OCI-LY7 (cell line): ENCODE results near the gene SFTPA2. TPM values are rescaled to one million over a fixed set of nuclear protein-coding genes. Genes with fewer than 3 reads are reported as not detected.

Experiments used
- BruUV-seq: library from RNA; stranded (reverse); fragments of 400-500 nt; replicated peaks from 2 replicates; lab custom pipeline; 2021; lab: Mats Ljungman, UMichigan
- CTCF ChIA-PET: fragments of 300-600 bp; sonication (Branson Sonifier 250); formaldehyde crosslinking; loops from one replicate; lab custom pipeline; 2022; ENCODE audit warnings: antibody characterized with exemption; ENCODE audit not compliant: unreplicated experiment; lab: Charles Lee
- POLR2A ChIA-PET: fragments of 300-600 bp; sonication (Branson Sonifier 250); formaldehyde crosslinking; loops from one replicate; lab custom pipeline; 2022; ENCODE audit warnings: antibody characterized with exemption; lab: Charles Lee
- DNase-seq: peaks from one replicate; pipeline ENCODE4 v3.0.0-alpha.2; 2015; ENCODE audit warnings: low spot score
- H2AFZ ChIP-seq: fragments of 200-600 bp; sonication (generic), shearing (Covaris generic); 2 replicates; pipeline ENCODE4 v1.6.1; 2014; ENCODE audit warnings: mild to moderate bottlenecking, antibody characterized with exemption, low read length, moderate library complexity
- H3K27ac ChIP-seq: fragments of 200-600 bp; sonication (generic); 2 replicates; pipeline ENCODE4 v1.5.1; 2014; ENCODE audit warnings: mixed run types, low read depth, mild to moderate bottlenecking, moderate library complexity, low read length, inconsistent platforms; ENCODE audit not compliant: poor library complexity, severe bottlenecking
- H3K36me3 ChIP-seq: fragments of 200-600 bp; sonication (generic); 2 replicates; pipeline ENCODE4 v1.6.1; 2014; ENCODE audit warnings: mild to moderate bottlenecking, antibody characterized with exemption, low read length, moderate library complexity, mixed read lengths; ENCODE audit not compliant: insufficient read depth
- H3K4me1 ChIP-seq: fragments of 200-600 bp; sonication (generic); 2 replicates; pipeline ENCODE4 v1.5.1; 2014; ENCODE audit warnings: mild to moderate bottlenecking, low read length; ENCODE audit not compliant: insufficient read depth, poor library complexity, severe bottlenecking
- H3K4me2 ChIP-seq: fragments of 200-600 bp; sonication (generic); 2 replicates; pipeline ENCODE4 v1.6.1; 2014; ENCODE audit warnings: mild to moderate bottlenecking, low read length
- H3K4me3 ChIP-seq: fragments of 200-600 bp; sonication (generic); 2 replicates; pipeline ENCODE4 v1.5.1; 2014; ENCODE audit warnings: mild to moderate bottlenecking, low read depth, low read length; ENCODE audit not compliant: poor library complexity, severe bottlenecking
- H3K79me2 ChIP-seq: fragments of 200-600 bp; sonication (generic); 2 replicates; pipeline ENCODE4 v1.6.1; 2016; ENCODE audit warnings: low read depth, mild to moderate bottlenecking, low read length, moderate library complexity, mixed read lengths; ENCODE audit not compliant: insufficient read depth
- H3K9me2 ChIP-seq: fragments of 200-600 bp; sonication (generic); 2 replicates; pipeline ENCODE4 v1.6.1; 2016; ENCODE audit warnings: mild to moderate bottlenecking, low read length, mixed read lengths; ENCODE audit not compliant: insufficient read depth
- H3K9me3 ChIP-seq: fragments of 200-600 bp; sonication (generic); 2 replicates; pipeline ENCODE4 v1.6.1; 2014; ENCODE audit warnings: mild to moderate bottlenecking, mixed run types, low read length, mixed read lengths
- H4K20me1 ChIP-seq: fragments of 200-600 bp; sonication (generic); 2 replicates; pipeline ENCODE4 v1.6.1; 2014; ENCODE audit warnings: mild to moderate bottlenecking, antibody characterized with exemption, low read length, moderate library complexity, mixed read lengths; ENCODE audit not compliant: insufficient read depth
- EZH2phosphoT487 ChIP-seq: fragments of 200-600 bp; sonication (generic); IDR thresholded peaks from 2 replicates; pipeline ENCODE4 v1.6.1; 2018; ENCODE audit warnings: low read depth, borderline replicate concordance, mild to moderate bottlenecking, mixed run types, antibody characterized with exemption, low read length, moderate library complexity, mixed read lengths
- intact Hi-C: fragments of 100-400 bp; cut with micrococcal nuclease; formaldehyde crosslinking; loops from one replicate; pipeline ENCODE4 v1.10.0; 2022; ENCODE audit not compliant: unreplicated experiment
- total RNA-seq, 2 experiments: library from RNA; depleted of rRNA in 1 of 2; stranded (reverse); fragments of >200 nt in 1 of 2; shearing (Covaris generic) in 1 of 2; gene quantifications; 2 replicates each; pipeline ENCODE4 v1.2.3, GENCODE V29; 2014 to 2022
- TF ChIP-seq, protein P1 (sequence below): fragments of 200-600 bp; sonication (generic); conservative IDR thresholded peaks from 2 replicates; pipeline ENCODE4 v1.5.1; 2014; ENCODE audit warnings: mild to moderate bottlenecking, antibody characterized with exemption, low read length, moderate library complexity, mixed read lengths

SFTPA2 gene
- total RNA-seq, 2 experiments from 2014 or later, result not detected

DNA sequence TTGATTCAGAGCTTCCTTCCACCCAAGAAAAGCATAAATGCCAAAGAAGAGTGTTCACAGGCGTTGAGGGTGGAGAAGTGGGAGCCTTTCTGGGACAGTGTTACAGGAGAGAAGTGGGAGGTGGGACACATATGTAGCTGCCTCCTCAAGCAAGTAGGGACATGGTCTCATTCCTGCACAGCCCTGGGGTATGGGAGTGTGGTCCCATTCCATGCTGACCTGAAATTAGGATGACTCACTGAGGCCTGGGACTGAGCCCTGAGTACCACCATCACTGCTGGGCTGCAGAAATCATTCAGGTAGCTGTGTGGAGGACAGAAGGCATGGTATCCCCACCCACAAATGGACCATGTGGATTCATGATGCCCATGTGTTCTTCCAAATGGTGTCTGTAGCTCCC is 33.2 kb upstream of the SFTPA2 start:
- no peak overlapping the region for H3K27ac ChIP-seq
- DNase-seq, result no peak
- no peaks in the 10 kb centered on the region for H3K79me2 ChIP-seq
- H2AFZ ChIP-seq, result no peak overlapping the region
- BruUV-seq, result no TSS peak
- no peak overlapping the region for H3K4me3 ChIP-seq
- no peaks in the 10 kb centered on the region for H4K20me1 ChIP-seq
- H3K36me3 ChIP-seq, result no peaks in the 10 kb centered on the region; the same call in 1 of the 2 replicates
- no peaks in the 10 kb centered on the region for H3K4me1 ChIP-seq
- TF ChIP-seq, protein P1, sequence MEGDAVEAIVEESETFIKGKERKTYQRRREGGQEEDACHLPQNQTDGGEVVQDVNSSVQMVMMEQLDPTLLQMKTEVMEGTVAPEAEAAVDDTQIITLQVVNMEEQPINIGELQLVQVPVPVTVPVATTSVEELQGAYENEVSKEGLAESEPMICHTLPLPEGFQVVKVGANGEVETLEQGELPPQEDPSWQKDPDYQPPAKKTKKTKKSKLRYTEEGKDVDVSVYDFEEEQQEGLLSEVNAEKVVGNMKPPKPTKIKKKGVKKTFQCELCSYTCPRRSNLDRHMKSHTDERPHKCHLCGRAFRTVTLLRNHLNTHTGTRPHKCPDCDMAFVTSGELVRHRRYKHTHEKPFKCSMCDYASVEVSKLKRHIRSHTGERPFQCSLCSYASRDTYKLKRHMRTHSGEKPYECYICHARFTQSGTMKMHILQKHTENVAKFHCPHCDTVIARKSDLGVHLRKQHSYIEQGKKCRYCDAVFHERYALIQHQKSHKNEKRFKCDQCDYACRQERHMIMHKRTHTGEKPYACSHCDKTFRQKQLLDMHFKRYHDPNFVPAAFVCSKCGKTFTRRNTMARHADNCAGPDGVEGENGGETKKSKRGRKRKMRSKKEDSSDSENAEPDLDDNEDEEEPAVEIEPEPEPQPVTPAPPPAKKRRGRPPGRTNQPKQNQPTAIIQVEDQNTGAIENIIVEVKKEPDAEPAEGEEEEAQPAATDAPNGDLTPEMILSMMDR, result no peak
- no peak for TF ChIP-seq EZH2phosphoT487
- H3K9me2 ChIP-seq, result no peaks in the 10 kb centered on the region
- intact Hi-C loops, result no loop called here
- CTCF ChIA-PET, result no interaction called here
- POLR2A ChIA-PET, result interaction anchor here (0.6 to 1.0 kb wide), 4 partner anchors 8 to 119 kb away, joined by 3 to 6 read pairs (median 4); no protein-coding TSS in a partner anchor
- peaks cover 22% of the 10 kb centered on the region; the same call in 1 of the 2 replicates for H3K9me3 ChIP-seq
- H3K4me2 ChIP-seq, result no peak overlapping the region

DNA sequence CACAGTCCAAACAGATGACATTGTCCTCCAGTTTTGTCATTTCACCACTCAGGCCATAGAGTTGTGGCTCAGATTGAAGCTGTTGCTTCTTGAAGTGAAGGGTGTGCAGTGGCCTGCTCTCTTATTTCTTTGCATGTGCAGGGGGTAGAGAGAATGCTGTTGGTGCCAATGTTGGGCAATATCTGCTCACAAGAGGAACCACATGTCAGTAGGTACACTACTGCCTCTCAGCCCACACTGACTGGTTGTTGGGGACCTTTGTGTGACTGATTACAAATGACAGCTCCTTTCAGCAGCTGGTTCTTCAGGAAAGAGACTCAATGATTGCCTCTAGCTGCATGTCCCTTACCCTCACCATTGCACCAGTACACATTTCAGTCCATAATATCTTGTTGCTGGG is 28.6 kb upstream of the SFTPA2 start:
- no peaks in the 10 kb centered on the region for H3K9me3 ChIP-seq
- H3K4me2 ChIP-seq, result no peak overlapping the region
- BruUV-seq, result no TSS peak
- no peak overlapping the region for H3K4me3 ChIP-seq
- ChIA-PET CTCF (no interaction called here), POLR2A (interaction anchor here (0.5 kb wide), 1 partner anchor 223 kb away, joined by 6 read pairs; no protein-coding TSS in a partner anchor)
- no peaks in the 10 kb centered on the region for H3K79me2 ChIP-seq
- no peak for DNase-seq
- intact Hi-C loops, result no loop called here
- H2AFZ ChIP-seq, result no peak overlapping the region
- no peaks in the 10 kb centered on the region for H4K20me1 ChIP-seq
- H3K27ac ChIP-seq, result no peak overlapping the region
- no peaks in the 10 kb centered on the region for H3K9me2 ChIP-seq
- TF ChIP-seq, protein P1, result no peak
- no peak for TF ChIP-seq EZH2phosphoT487
- H3K4me1 ChIP-seq, result no peaks in the 10 kb centered on the region
- H3K36me3 ChIP-seq, result no peaks in the 10 kb centered on the region

DNA sequence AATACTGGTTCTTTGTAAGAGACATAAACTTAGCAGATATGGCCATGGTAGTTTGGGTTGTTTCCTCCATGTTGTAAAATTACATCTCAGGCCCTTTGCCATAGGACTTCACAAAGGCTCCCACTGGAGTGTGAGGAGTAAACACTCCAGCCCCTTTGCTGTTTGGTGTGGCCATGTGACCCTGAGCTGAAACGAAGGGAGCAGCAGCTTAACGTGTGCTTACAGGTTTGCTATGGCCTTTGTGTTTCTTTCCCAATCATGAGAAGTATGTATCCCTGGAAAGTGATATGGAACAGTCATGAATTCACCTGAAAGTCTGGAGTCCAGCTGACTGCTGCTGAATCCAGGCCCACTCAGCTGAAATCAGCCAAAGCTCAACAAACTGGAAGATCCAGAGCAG is 26.7 kb upstream of the SFTPA2 start:
- Histone ChIP-seq H3K4me2 (no peak overlapping the region), H3K4me3 (no peak overlapping the region), H3K9me3 (no peaks in the 10 kb centered on the region), H3K4me1 (no peaks in the 10 kb centered on the region), H4K20me1 (no peaks in the 10 kb centered on the region), H3K27ac (no peak overlapping the region), H3K79me2 (no peaks in the 10 kb centered on the region), H3K9me2 (no peaks in the 10 kb centered on the region), H2AFZ (no peak overlapping the region), H3K36me3 (no peaks in the 10 kb centered on the region)
- intact Hi-C loops, result no loop called here
- TF ChIP-seq, protein P1, result no peak
- no peak for TF ChIP-seq EZH2phosphoT487
- ChIA-PET CTCF (no interaction called here), POLR2A (no interaction called here)
- DNase-seq, result no peak
- BruUV-seq, result no TSS peak
